Measurements from ENCODE around the gene SDR42E1. TPM values are rescaled to one million over a fixed set of nuclear protein-coding genes. Genes with fewer than 3 reads are reported as not detected.

SDR42E1 gene
- 10 to 100 TPM; 11.4 to 12.5 TPM for total RNA-seq

GRCh38 chr16:82011199-82011641 is at the start of gene SDR42E1:
Gene SDR42E1, minus strand, starts transcription at chr16:82011470. Its CDS starts 10,612 bp downstream, at chr16:82000858.
- peaks cover 17% of the 10 kb centered on the region for H3K9me3 Mint-ChIP-seq
- peak within 1 kb of the TSS; percentile 73 for H3K27ac Mint-ChIP-seq
- H3K36me3 Mint-ChIP-seq = peaks cover 40% of the 10 kb centered on the region
- peak within 1 kb of the TSS; percentile 83 for H3K4me3 Mint-ChIP-seq
- peaks cover 17% of the 10 kb centered on the region for H3K4me1 Mint-ChIP-seq
- DNase-seq = peak; percentile 75
- peaks cover 6% of the 10 kb centered on the region for H3K27me3 Mint-ChIP-seq

- no peak overlapping the region for H3K27ac Mint-ChIP-seq
Observed at GRCh38 chr16:82059983-82060421, 48.7 kb upstream of the SDR42E1 start.

GRCh38 chr16:82059161-82059982 is 48.1 kb upstream of the SDR42E1 start:
- H3K27ac Mint-ChIP-seq = no peak overlapping the region
- H3K4me1 Mint-ChIP-seq = peaks cover 2% of the 10 kb centered on the region
- H3K4me3 Mint-ChIP-seq = no peak overlapping the region
- no peak for DNase-seq
- H3K9me3 Mint-ChIP-seq = no peaks in the 10 kb centered on the region
- peaks cover 23% of the 10 kb centered on the region for H3K27me3 Mint-ChIP-seq
- H3K36me3 Mint-ChIP-seq = no peaks in the 10 kb centered on the region

More at GRCh38 chr16:82059983-82060421, 48.7 kb upstream of the SDR42E1 start:
- Mint-ChIP-seq H3K36me3 (no peaks in the 10 kb centered on the region), H3K4me1 (peaks cover 2% of the 10 kb centered on the region), H3K4me3 (no peak overlapping the region), H3K9me3 (no peaks in the 10 kb centered on the region), H3K27me3 (peaks cover 23% of the 10 kb centered on the region)
- DNase-seq = no peak

- Mint-ChIP-seq H3K4me1 (no peaks in the 10 kb centered on the region), H3K9me3 (no peaks in the 10 kb centered on the region), H3K27me3 (peaks cover 14% of the 10 kb centered on the region), H3K4me3 (no peak overlapping the region), H3K27ac (no peak overlapping the region), H3K36me3 (no peaks in the 10 kb centered on the region)
- DNase-seq = no peak
Observed at GRCh38 chr16:82056550-82056896, 45.3 kb upstream of the SDR42E1 start.

GRCh38 chr16:82055728-82056549 is 44.7 kb upstream of the SDR42E1 start:
- no peak for DNase-seq
- Mint-ChIP-seq H3K27me3 (peaks cover 14% of the 10 kb centered on the region), H3K4me1 (no peaks in the 10 kb centered on the region), H3K27ac (no peak overlapping the region), H3K36me3 (no peaks in the 10 kb centered on the region), H3K4me3 (no peak overlapping the region), H3K9me3 (no peaks in the 10 kb centered on the region)

- DNase-seq = no peak
- H3K4me3 Mint-ChIP-seq = no peak overlapping the region
- no peaks in the 10 kb centered on the region for H3K9me3 Mint-ChIP-seq
- no peaks in the 10 kb centered on the region for H3K36me3 Mint-ChIP-seq
- peaks cover 6% of the 10 kb centered on the region for H3K27me3 Mint-ChIP-seq
- H3K27ac Mint-ChIP-seq = no peak overlapping the region
- no peaks in the 10 kb centered on the region for H3K4me1 Mint-ChIP-seq
Observed at GRCh38 chr16:82055117-82055516, 43.8 kb upstream of the SDR42E1 start.

GRCh38 chr16:82051656-82052055 is 40.4 kb upstream of the SDR42E1 start:
- Mint-ChIP-seq H3K27me3 (peaks cover 9% of the 10 kb centered on the region), H3K9me3 (no peaks in the 10 kb centered on the region), H3K36me3 (no peaks in the 10 kb centered on the region), H3K27ac (no peak overlapping the region), H3K4me1 (no peaks in the 10 kb centered on the region), H3K4me3 (no peak overlapping the region)
- DNase-seq = no peak

GRCh38 chr16:82050909-82051357 is 39.7 kb upstream of the SDR42E1 start:
- Mint-ChIP-seq H3K27ac (no peak overlapping the region), H3K4me3 (no peak overlapping the region), H3K9me3 (no peaks in the 10 kb centered on the region), H3K4me1 (no peaks in the 10 kb centered on the region), H3K27me3 (peaks cover 9% of the 10 kb centered on the region), H3K36me3 (no peaks in the 10 kb centered on the region)
- DNase-seq = no peak

GRCh38 chr16:82050506-82050905 is 39.2 kb upstream of the SDR42E1 start:
- no peak for DNase-seq
- Mint-ChIP-seq H3K36me3 (no peaks in the 10 kb centered on the region), H3K9me3 (no peaks in the 10 kb centered on the region), H3K27me3 (peaks cover 9% of the 10 kb centered on the region), H3K4me1 (no peaks in the 10 kb centered on the region), H3K27ac (no peak overlapping the region), H3K4me3 (no peak overlapping the region)

- no peak overlapping the region for H3K4me3 Mint-ChIP-seq
Observed at GRCh38 chr16:82049484-82049883, 38.2 kb upstream of the SDR42E1 start.

GRCh38 chr16:82047787-82048186 is 36.5 kb upstream of the SDR42E1 start:
- Mint-ChIP-seq H3K4me3 (no peak overlapping the region), H3K27ac (no peak overlapping the region), H3K4me1 (no peaks in the 10 kb centered on the region), H3K36me3 (no peaks in the 10 kb centered on the region), H3K9me3 (no peaks in the 10 kb centered on the region), H3K27me3 (peaks cover 19% of the 10 kb centered on the region)
- DNase-seq = no peak

More at GRCh38 chr16:82049484-82049883, 38.2 kb upstream of the SDR42E1 start:
- Mint-ChIP-seq H3K9me3 (no peaks in the 10 kb centered on the region), H3K27ac (no peak overlapping the region), H3K36me3 (no peaks in the 10 kb centered on the region), H3K27me3 (peaks cover 9% of the 10 kb centered on the region), H3K4me1 (no peaks in the 10 kb centered on the region)
- no peak for DNase-seq

GRCh38 chr16:82047374-82047773 is 36.1 kb upstream of the SDR42E1 start:
- H3K27ac Mint-ChIP-seq = no peak overlapping the region
- H3K36me3 Mint-ChIP-seq = no peaks in the 10 kb centered on the region
- peaks cover 19% of the 10 kb centered on the region for H3K27me3 Mint-ChIP-seq
- no peaks in the 10 kb centered on the region for H3K9me3 Mint-ChIP-seq
- no peak for DNase-seq
- H3K4me3 Mint-ChIP-seq = no peak overlapping the region
- H3K4me1 Mint-ChIP-seq = no peaks in the 10 kb centered on the region

GRCh38 chr16:82046941-82047340 is 35.7 kb upstream of the SDR42E1 start:
- H3K9me3 Mint-ChIP-seq = no peaks in the 10 kb centered on the region
- no peak overlapping the region for H3K27ac Mint-ChIP-seq
- no peak overlapping the region for H3K4me3 Mint-ChIP-seq
- no peaks in the 10 kb centered on the region for H3K36me3 Mint-ChIP-seq
- peaks cover 19% of the 10 kb centered on the region for H3K27me3 Mint-ChIP-seq
- DNase-seq = no peak
- H3K4me1 Mint-ChIP-seq = no peaks in the 10 kb centered on the region

- no peak overlapping the region for H3K27ac Mint-ChIP-seq
- no peak for DNase-seq
- peaks cover 19% of the 10 kb centered on the region for H3K27me3 Mint-ChIP-seq
- no peaks in the 10 kb centered on the region for H3K9me3 Mint-ChIP-seq
- no peak overlapping the region for H3K4me3 Mint-ChIP-seq
- no peaks in the 10 kb centered on the region for H3K36me3 Mint-ChIP-seq
- H3K4me1 Mint-ChIP-seq = no peaks in the 10 kb centered on the region
Observed at GRCh38 chr16:82046541-82046940, 35.3 kb upstream of the SDR42E1 start.

- Mint-ChIP-seq H3K36me3 (no peaks in the 10 kb centered on the region), H3K27me3 (peaks cover 19% of the 10 kb centered on the region), H3K27ac (no peak overlapping the region), H3K4me1 (no peaks in the 10 kb centered on the region), H3K9me3 (no peaks in the 10 kb centered on the region), H3K4me3 (no peak overlapping the region)
- DNase-seq = no peak
Observed at GRCh38 chr16:82045465-82045864, 34.2 kb upstream of the SDR42E1 start.
